WTC11 (cell line): ENCODE results near the gene GCK. TPM values are rescaled to one million over a fixed set of nuclear protein-coding genes. Genes with fewer than 3 reads are reported as not detected.

Source experiments
- CBFB ChIP-seq: sonication (generic); formaldehyde crosslinking; IDR thresholded peaks from 2 replicates; pipeline ENCODE4 v1.8.1; 2022; ENCODE audit warnings: mild to moderate bottlenecking, low read depth, missing genetic modification reagents
- CREB1 ChIP-seq: sonication (generic); formaldehyde crosslinking; IDR thresholded peaks from 2 replicates; pipeline ENCODE4 v1.8.0; 2023; ENCODE audit warnings: mild to moderate bottlenecking, missing genetic modification reagents
- FOXJ3 ChIP-seq: sonication (generic); formaldehyde crosslinking; IDR thresholded peaks from 2 replicates; pipeline ENCODE4 v1.9.0; 2021; ENCODE audit warnings: missing genetic modification reagents, mild to moderate bottlenecking, borderline replicate concordance
- GABPB1 ChIP-seq: sonication (generic); formaldehyde crosslinking; IDR thresholded peaks from 2 replicates; pipeline ENCODE4 v1.8.1; 2023; ENCODE audit warnings: mild to moderate bottlenecking, missing genetic modification reagents
- MYBL2 ChIP-seq: sonication (generic); formaldehyde crosslinking; IDR thresholded peaks from 2 replicates; pipeline ENCODE4 v1.8.1; 2023; ENCODE audit warnings: mild to moderate bottlenecking, moderate library complexity, missing genetic modification reagents
- NFYB ChIP-seq: sonication (generic); formaldehyde crosslinking; conservative IDR thresholded peaks from 2 replicates; pipeline ENCODE4 v1.8.0; 2022; ENCODE audit warnings: low read depth, missing genetic modification reagents
- NR2C2 ChIP-seq: sonication (generic); formaldehyde crosslinking; IDR thresholded peaks from 2 replicates; pipeline ENCODE4 v1.8.0; 2022; ENCODE audit warnings: mild to moderate bottlenecking, missing genetic modification reagents
- OVOL2 ChIP-seq: fragments of 250-450 bp; sonication (Bioruptor Pico); IDR thresholded peaks from 2 replicates; pipeline ENCODE4 v1.9.0; 2021; ENCODE audit warnings: mild to moderate bottlenecking, borderline replicate concordance
- RELA ChIP-seq: sonication (generic); formaldehyde crosslinking; IDR thresholded peaks from 2 replicates; pipeline ENCODE4 v1.8.1; 2022; ENCODE audit warnings: missing genetic modification reagents, mild to moderate bottlenecking, borderline replicate concordance
- RORB ChIP-seq: fragments of 250-450 bp; sonication (Bioruptor Pico); IDR thresholded peaks from 2 replicates; pipeline ENCODE4 v1.9.0; 2021; ENCODE audit warnings: mild to moderate bottlenecking
- SMAD4 ChIP-seq: sonication (generic); formaldehyde crosslinking; IDR thresholded peaks from 2 replicates; pipeline ENCODE4 v1.8.0; 2022; ENCODE audit warnings: mild to moderate bottlenecking, missing genetic modification reagents
- ZBTB21 ChIP-seq: sonication (generic); formaldehyde crosslinking; IDR thresholded peaks from 2 replicates; pipeline ENCODE4 v1.8.1; 2023; ENCODE audit warnings: mild to moderate bottlenecking, missing genetic modification reagents, borderline replicate concordance
- ZNF219 ChIP-seq: sonication (generic); formaldehyde crosslinking; IDR thresholded peaks from 2 replicates; pipeline ENCODE4 v1.8.0; 2023; ENCODE audit warnings: missing genetic modification reagents, mild to moderate bottlenecking, borderline replicate concordance
- total RNA-seq: library from RNA; stranded (reverse); gene quantifications from 3 replicates; pipeline ENCODE4 v1.2.3, GENCODE V29; 2021
- TF ChIP-seq, protein P1 (sequence below): sonication (generic); formaldehyde crosslinking; IDR thresholded peaks from 2 replicates; pipeline ENCODE4 v1.8.1; 2023; ENCODE audit warnings: mild to moderate bottlenecking, moderate library complexity, missing genetic modification reagents
- TF ChIP-seq, protein P2 (sequence below): sonication (generic); formaldehyde crosslinking; IDR thresholded peaks from 2 replicates; pipeline ENCODE4 v1.8.1; 2023; ENCODE audit warnings: mild to moderate bottlenecking, missing genetic modification reagents, moderate library complexity
- TF ChIP-seq, protein P3 (sequence below): sonication (generic); formaldehyde crosslinking; IDR thresholded peaks from 2 replicates; pipeline ENCODE4 v1.8.1; 2022; ENCODE audit warnings: missing genetic modification reagents, borderline replicate concordance
- TF ChIP-seq, protein P4 (sequence below): sonication (generic); formaldehyde crosslinking; IDR thresholded peaks from 2 replicates; pipeline ENCODE4 v1.8.0; 2022; ENCODE audit warnings: mild to moderate bottlenecking, missing genetic modification reagents
- TF ChIP-seq, protein P5 (sequence below): sonication (generic); formaldehyde crosslinking; IDR thresholded peaks from 2 replicates; pipeline ENCODE4 v1.8.1; 2022; ENCODE audit warnings: low read depth, mild to moderate bottlenecking, moderate library complexity, missing genetic modification reagents, borderline replicate concordance
- TF ChIP-seq, protein P6 (sequence below): sonication (generic); formaldehyde crosslinking; IDR thresholded peaks from 2 replicates; pipeline ENCODE4 v1.8.0; 2023; ENCODE audit warnings: missing genetic modification reagents, mild to moderate bottlenecking, borderline replicate concordance
- TF ChIP-seq, protein P7 (sequence below): sonication (generic); formaldehyde crosslinking; conservative IDR thresholded peaks from 2 replicates; pipeline ENCODE4 v1.8.1; 2023; ENCODE audit warnings: mild to moderate bottlenecking, low read depth, missing genetic modification reagents, moderate library complexity
- TF ChIP-seq, protein P8 (sequence below): sonication (generic); formaldehyde crosslinking; IDR thresholded peaks from 2 replicates; pipeline ENCODE4 v1.8.1; 2022; ENCODE audit warnings: low read depth, missing genetic modification reagents, borderline replicate concordance

GCK gene
- total RNA-seq, 1 experiment from 2014 or later = 3.3 TPM

DNA sequence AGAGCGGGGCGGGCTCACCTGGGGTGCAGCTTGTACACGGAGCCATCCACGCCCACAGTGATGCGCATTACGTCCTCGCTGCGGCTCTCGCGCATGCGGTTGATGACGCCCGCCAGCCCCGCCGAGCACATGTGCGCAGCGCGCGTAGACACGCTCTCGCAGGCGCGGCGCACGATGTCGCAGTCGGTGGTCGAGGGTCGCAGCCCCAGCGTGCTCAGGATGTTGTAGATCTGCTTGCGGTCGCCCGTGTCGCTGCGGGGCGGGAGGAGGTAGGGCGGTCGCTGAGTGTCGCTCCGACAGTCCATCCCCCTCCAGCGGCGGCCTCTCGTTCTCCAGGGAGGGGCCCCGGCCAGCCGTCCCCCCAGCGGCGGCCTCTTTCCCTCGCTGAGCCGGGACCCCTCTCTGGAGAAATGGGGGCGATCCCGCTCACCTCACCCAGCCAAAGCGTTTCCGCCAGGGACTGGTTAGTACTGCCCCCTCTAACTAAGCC, 43.7 kb downstream of the GCK start (continued):
- peak; percentile 96 for TF ChIP-seq ZBTB21 (CRISPR knock-in tag)
- TF ChIP-seq MYBL2 (CRISPR knock-in tag) = peak; percentile 99
- TF ChIP-seq, protein P1, sequence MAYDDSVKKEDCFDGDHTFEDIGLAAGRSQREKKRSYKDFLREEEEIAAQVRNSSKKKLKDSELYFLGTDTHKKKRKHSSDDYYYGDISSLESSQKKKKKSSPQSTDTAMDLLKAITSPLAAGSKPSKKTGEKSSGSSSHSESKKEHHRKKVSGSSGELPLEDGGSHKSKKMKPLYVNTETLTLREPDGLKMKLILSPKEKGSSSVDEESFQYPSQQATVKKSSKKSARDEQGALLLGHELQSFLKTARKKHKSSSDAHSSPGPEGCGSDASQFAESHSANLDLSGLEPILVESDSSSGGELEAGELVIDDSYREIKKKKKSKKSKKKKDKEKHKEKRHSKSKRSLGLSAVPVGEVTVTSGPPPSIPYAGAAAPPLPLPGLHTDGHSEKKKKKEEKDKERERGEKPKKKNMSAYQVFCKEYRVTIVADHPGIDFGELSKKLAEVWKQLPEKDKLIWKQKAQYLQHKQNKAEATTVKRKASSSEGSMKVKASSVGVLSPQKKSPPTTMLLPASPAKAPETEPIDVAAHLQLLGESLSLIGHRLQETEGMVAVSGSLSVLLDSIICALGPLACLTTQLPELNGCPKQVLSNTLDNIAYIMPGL (CRISPR knock-in tag) = peak; percentile 78
- peak; percentile 98 for TF ChIP-seq CREB1 (CRISPR knock-in tag)
- TF ChIP-seq, protein P2, sequence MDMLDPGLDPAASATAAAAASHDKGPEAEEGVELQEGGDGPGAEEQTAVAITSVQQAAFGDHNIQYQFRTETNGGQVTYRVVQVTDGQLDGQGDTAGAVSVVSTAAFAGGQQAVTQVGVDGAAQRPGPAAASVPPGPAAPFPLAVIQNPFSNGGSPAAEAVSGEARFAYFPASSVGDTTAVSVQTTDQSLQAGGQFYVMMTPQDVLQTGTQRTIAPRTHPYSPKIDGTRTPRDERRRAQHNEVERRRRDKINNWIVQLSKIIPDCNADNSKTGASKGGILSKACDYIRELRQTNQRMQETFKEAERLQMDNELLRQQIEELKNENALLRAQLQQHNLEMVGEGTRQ = no peak
- TF ChIP-seq ZNF219 (CRISPR knock-in tag) = peak; percentile 99
- TF ChIP-seq RORB = no peak
- TF ChIP-seq, protein P3, sequence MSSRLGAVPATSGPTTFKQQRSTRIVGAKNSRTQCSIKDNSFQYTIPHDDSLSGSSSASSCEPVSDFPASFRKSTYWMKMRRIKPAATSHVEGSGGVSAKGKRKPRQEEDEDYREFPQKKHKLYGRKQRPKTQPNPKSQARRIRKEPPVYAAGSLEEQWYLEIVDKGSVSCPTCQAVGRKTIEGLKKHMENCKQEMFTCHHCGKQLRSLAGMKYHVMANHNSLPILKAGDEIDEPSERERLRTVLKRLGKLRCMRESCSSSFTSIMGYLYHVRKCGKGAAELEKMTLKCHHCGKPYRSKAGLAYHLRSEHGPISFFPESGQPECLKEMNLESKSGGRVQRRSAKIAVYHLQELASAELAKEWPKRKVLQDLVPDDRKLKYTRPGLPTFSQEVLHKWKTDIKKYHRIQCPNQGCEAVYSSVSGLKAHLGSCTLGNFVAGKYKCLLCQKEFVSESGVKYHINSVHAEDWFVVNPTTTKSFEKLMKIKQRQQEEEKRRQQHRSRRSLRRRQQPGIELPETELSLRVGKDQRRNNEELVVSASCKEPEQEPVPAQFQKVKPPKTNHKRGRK (CRISPR knock-in tag) = 0 out of 2 replicates have a peak, but pooled peaks have one; percentile 75
- TF ChIP-seq, protein P4, sequence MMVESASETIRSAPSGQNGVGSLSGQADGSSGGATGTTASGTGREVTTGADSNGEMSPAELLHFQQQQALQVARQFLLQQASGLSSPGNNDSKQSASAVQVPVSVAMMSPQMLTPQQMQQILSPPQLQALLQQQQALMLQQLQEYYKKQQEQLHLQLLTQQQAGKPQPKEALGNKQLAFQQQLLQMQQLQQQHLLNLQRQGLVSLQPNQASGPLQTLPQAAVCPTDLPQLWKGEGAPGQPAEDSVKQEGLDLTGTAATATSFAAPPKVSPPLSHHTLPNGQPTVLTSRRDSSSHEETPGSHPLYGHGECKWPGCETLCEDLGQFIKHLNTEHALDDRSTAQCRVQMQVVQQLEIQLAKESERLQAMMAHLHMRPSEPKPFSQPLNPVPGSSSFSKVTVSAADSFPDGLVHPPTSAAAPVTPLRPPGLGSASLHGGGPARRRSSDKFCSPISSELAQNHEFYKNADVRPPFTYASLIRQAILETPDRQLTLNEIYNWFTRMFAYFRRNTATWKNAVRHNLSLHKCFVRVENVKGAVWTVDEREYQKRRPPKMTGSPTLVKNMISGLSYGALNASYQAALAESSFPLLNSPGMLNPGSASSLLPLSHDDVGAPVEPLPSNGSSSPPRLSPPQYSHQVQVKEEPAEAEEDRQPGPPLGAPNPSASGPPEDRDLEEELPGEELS (CRISPR knock-in tag) = peak; percentile 100
- TF ChIP-seq, protein P5, sequence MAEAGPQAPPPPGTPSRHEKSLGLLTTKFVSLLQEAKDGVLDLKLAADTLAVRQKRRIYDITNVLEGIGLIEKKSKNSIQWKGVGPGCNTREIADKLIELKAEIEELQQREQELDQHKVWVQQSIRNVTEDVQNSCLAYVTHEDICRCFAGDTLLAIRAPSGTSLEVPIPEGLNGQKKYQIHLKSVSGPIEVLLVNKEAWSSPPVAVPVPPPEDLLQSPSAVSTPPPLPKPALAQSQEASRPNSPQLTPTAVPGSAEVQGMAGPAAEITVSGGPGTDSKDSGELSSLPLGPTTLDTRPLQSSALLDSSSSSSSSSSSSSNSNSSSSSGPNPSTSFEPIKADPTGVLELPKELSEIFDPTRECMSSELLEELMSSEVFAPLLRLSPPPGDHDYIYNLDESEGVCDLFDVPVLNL (CRISPR knock-in tag) = peak; percentile 97
- TF ChIP-seq CBFB (CRISPR knock-in tag) = peak; percentile 55; the same call in 1 of the 2 replicates
- TF ChIP-seq NR2C2 (CRISPR knock-in tag) = peak; percentile 91
- TF ChIP-seq SMAD4 (CRISPR knock-in tag) = peak; percentile 97
- TF ChIP-seq RELA = peak; percentile 99
- TF ChIP-seq OVOL2 = no peak
- peak; percentile 89 for TF ChIP-seq FOXJ3 (CRISPR knock-in tag)
- TF ChIP-seq, protein P6, sequence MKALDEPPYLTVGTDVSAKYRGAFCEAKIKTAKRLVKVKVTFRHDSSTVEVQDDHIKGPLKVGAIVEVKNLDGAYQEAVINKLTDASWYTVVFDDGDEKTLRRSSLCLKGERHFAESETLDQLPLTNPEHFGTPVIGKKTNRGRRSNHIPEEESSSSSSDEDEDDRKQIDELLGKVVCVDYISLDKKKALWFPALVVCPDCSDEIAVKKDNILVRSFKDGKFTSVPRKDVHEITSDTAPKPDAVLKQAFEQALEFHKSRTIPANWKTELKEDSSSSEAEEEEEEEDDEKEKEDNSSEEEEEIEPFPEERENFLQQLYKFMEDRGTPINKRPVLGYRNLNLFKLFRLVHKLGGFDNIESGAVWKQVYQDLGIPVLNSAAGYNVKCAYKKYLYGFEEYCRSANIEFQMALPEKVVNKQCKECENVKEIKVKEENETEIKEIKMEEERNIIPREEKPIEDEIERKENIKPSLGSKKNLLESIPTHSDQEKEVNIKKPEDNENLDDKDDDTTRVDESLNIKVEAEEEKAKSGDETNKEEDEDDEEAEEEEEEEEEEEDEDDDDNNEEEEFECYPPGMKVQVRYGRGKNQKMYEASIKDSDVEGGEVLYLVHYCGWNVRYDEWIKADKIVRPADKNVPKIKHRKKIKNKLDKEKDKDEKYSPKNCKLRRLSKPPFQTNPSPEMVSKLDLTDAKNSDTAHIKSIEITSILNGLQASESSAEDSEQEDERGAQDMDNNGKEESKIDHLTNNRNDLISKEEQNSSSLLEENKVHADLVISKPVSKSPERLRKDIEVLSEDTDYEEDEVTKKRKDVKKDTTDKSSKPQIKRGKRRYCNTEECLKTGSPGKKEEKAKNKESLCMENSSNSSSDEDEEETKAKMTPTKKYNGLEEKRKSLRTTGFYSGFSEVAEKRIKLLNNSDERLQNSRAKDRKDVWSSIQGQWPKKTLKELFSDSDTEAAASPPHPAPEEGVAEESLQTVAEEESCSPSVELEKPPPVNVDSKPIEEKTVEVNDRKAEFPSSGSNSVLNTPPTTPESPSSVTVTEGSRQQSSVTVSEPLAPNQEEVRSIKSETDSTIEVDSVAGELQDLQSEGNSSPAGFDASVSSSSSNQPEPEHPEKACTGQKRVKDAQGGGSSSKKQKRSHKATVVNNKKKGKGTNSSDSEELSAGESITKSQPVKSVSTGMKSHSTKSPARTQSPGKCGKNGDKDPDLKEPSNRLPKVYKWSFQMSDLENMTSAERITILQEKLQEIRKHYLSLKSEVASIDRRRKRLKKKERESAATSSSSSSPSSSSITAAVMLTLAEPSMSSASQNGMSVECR (CRISPR knock-in tag) = peak; percentile 99
- TF ChIP-seq NFYB (CRISPR knock-in tag) = peak; percentile 72
- TF ChIP-seq GABPB1 (CRISPR knock-in tag) = no peak
- TF ChIP-seq, protein P7, sequence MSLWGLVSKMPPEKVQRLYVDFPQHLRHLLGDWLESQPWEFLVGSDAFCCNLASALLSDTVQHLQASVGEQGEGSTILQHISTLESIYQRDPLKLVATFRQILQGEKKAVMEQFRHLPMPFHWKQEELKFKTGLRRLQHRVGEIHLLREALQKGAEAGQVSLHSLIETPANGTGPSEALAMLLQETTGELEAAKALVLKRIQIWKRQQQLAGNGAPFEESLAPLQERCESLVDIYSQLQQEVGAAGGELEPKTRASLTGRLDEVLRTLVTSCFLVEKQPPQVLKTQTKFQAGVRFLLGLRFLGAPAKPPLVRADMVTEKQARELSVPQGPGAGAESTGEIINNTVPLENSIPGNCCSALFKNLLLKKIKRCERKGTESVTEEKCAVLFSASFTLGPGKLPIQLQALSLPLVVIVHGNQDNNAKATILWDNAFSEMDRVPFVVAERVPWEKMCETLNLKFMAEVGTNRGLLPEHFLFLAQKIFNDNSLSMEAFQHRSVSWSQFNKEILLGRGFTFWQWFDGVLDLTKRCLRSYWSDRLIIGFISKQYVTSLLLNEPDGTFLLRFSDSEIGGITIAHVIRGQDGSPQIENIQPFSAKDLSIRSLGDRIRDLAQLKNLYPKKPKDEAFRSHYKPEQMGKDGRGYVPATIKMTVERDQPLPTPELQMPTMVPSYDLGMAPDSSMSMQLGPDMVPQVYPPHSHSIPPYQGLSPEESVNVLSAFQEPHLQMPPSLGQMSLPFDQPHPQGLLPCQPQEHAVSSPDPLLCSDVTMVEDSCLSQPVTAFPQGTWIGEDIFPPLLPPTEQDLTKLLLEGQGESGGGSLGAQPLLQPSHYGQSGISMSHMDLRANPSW (CRISPR knock-in tag) = 0 out of 2 replicates have a peak, but pooled peaks have one; percentile 32
- TF ChIP-seq, protein P8, sequence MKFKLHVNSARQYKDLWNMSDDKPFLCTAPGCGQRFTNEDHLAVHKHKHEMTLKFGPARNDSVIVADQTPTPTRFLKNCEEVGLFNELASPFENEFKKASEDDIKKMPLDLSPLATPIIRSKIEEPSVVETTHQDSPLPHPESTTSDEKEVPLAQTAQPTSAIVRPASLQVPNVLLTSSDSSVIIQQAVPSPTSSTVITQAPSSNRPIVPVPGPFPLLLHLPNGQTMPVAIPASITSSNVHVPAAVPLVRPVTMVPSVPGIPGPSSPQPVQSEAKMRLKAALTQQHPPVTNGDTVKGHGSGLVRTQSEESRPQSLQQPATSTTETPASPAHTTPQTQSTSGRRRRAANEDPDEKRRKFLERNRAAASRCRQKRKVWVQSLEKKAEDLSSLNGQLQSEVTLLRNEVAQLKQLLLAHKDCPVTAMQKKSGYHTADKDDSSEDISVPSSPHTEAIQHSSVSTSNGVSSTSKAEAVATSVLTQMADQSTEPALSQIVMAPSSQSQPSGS (CRISPR knock-in tag) = peak; percentile 97
